GM12872 (cell line): ENCODE measurements around the gene ENTREP1.

Source experiments
- CTCF ChIP-seq: IDR thresholded peaks from 3 replicates; pipeline ENCODE4 v1.5.1; 2011; ENCODE audit warnings: low read depth, mild to moderate bottlenecking, low read length, moderate library complexity; ENCODE audit not compliant: insufficient read depth

Gene ENTREP1

GRCh38 chr9:69295872-69296552 is 29.0 kb upstream of the ENTREP1 start:
- TF ChIP-seq CTCF: no peak

- TF ChIP-seq CTCF: no peak
These were observed 27.6 kb upstream of the ENTREP1 start for GRCh38 chr9:69297300-69297980.

GRCh38 chr9:69299315-69299714 is 25.7 kb upstream of the ENTREP1 start:
- no peak for TF ChIP-seq CTCF

GRCh38 chr9:69299826-69300225 is 25.2 kb upstream of the ENTREP1 start:
- no peak for TF ChIP-seq CTCF

- TF ChIP-seq CTCF: no peak
These were observed 21.7 kb upstream of the ENTREP1 start for GRCh38 chr9:69303331-69303730.

GRCh38 chr9:69307446-69308205 is 17.4 kb upstream of the ENTREP1 start:
- no peak for TF ChIP-seq CTCF

- no peak for TF ChIP-seq CTCF
These were observed 16.6 kb upstream of the ENTREP1 start for GRCh38 chr9:69308206-69308931.
